Activated naive CD4-positive, alpha-beta T cell treated with anti-CD3 and anti-CD28 coated beads, Interleukin-2, amount 50 U/mL, for 24 hours (primary cell): ENCODE data around the gene YTHDF1.
A peak's percentile ranks its signal among the peaks of the same experiment; 100 is the strongest.

Experiments
- H3K27ac Mint-ChIP-seq: one replicate; pipeline ENCODE4 v1.8.0; 2021; ENCODE audit warnings: mild to moderate bottlenecking, mixed read lengths
- H3K27me3 Mint-ChIP-seq: one replicate; pipeline ENCODE4 v1.8.0; 2021; ENCODE audit warnings: mixed read lengths
- H3K36me3 Mint-ChIP-seq: one replicate; pipeline ENCODE4 v1.8.0; 2021; ENCODE audit warnings: mixed read lengths
- H3K4me1 Mint-ChIP-seq: one replicate; pipeline ENCODE4 v1.8.0; 2021; ENCODE audit warnings: mixed read lengths
- H3K4me3 Mint-ChIP-seq: one replicate; pipeline ENCODE4 v1.8.0; 2021; ENCODE audit warnings: mild to moderate bottlenecking, mixed read lengths
- H3K9me3 Mint-ChIP-seq: one replicate; pipeline ENCODE4 v1.8.0; 2021; ENCODE audit warnings: mixed read lengths

The YTHDF1 gene

GRCh38 chr20:63216041-63216848, at the start of gene YTHDF1:
TSS of gene YTHDF1 (minus strand) at chr20:63216131. CDS start at chr20:63215892, 239 bp downstream.
- Mint-ChIP-seq H3K36me3 (peaks cover 17% of the 10 kb centered on the region), H3K4me3 (peak within 1 kb of the TSS; percentile 95), H3K27me3 (no peaks in the 10 kb centered on the region), H3K27ac (peak within 1 kb of the TSS; percentile 92), H3K9me3 (no peaks in the 10 kb centered on the region), H3K4me1 (peaks cover 45% of the 10 kb centered on the region)

GRCh38 chr20:63264519-63264918, 48.6 kb upstream of the YTHDF1 start:
- Mint-ChIP-seq H3K4me1 (no peaks in the 10 kb centered on the region), H3K4me3 (no peak overlapping the region), H3K27me3 (peaks cover 7% of the 10 kb centered on the region), H3K9me3 (no peaks in the 10 kb centered on the region), H3K27ac (no peak overlapping the region), H3K36me3 (no peaks in the 10 kb centered on the region)

GRCh38 chr20:63264000-63264399, 48.1 kb upstream of the YTHDF1 start:
- Mint-ChIP-seq H3K9me3 (no peaks in the 10 kb centered on the region), H3K36me3 (no peaks in the 10 kb centered on the region), H3K4me3 (no peak overlapping the region), H3K27ac (no peak overlapping the region), H3K27me3 (peaks cover 7% of the 10 kb centered on the region), H3K4me1 (no peaks in the 10 kb centered on the region)

- no peaks in the 10 kb centered on the region for H3K9me3 Mint-ChIP-seq
- no peaks in the 10 kb centered on the region for H3K36me3 Mint-ChIP-seq
- H3K4me1 Mint-ChIP-seq, result no peaks in the 10 kb centered on the region
- no peak overlapping the region for H3K4me3 Mint-ChIP-seq
- no peak overlapping the region for H3K27ac Mint-ChIP-seq
- peaks cover 9% of the 10 kb centered on the region for H3K27me3 Mint-ChIP-seq
These were observed 46.9 kb upstream of the YTHDF1 start for GRCh38 chr20:63262836-63263235.

GRCh38 chr20:63261795-63262528, 46.0 kb upstream of the YTHDF1 start:
- Mint-ChIP-seq H3K27ac (no peak overlapping the region), H3K4me3 (no peak overlapping the region), H3K27me3 (peaks cover 10% of the 10 kb centered on the region), H3K9me3 (no peaks in the 10 kb centered on the region), H3K4me1 (no peaks in the 10 kb centered on the region), H3K36me3 (no peaks in the 10 kb centered on the region)

GRCh38 chr20:63261060-63261794, 45.3 kb upstream of the YTHDF1 start:
- no peaks in the 10 kb centered on the region for H3K36me3 Mint-ChIP-seq
- no peaks in the 10 kb centered on the region for H3K9me3 Mint-ChIP-seq
- H3K4me1 Mint-ChIP-seq, result no peaks in the 10 kb centered on the region
- H3K27ac Mint-ChIP-seq, result no peak overlapping the region
- peaks cover 12% of the 10 kb centered on the region for H3K27me3 Mint-ChIP-seq
- H3K4me3 Mint-ChIP-seq, result no peak overlapping the region

- Mint-ChIP-seq H3K27ac (no peak overlapping the region), H3K4me3 (no peak overlapping the region), H3K27me3 (peaks cover 14% of the 10 kb centered on the region), H3K4me1 (no peaks in the 10 kb centered on the region), H3K36me3 (no peaks in the 10 kb centered on the region), H3K9me3 (no peaks in the 10 kb centered on the region)
These were observed 44.6 kb upstream of the YTHDF1 start for GRCh38 chr20:63260521-63260920.

- Mint-ChIP-seq H3K27me3 (peaks cover 19% of the 10 kb centered on the region), H3K4me1 (no peaks in the 10 kb centered on the region), H3K4me3 (no peak overlapping the region), H3K27ac (no peak overlapping the region), H3K9me3 (no peaks in the 10 kb centered on the region), H3K36me3 (no peaks in the 10 kb centered on the region)
These were observed 44.0 kb upstream of the YTHDF1 start for GRCh38 chr20:63259734-63260460.

GRCh38 chr20:63258781-63259180, 42.9 kb upstream of the YTHDF1 start:
- H3K27me3 Mint-ChIP-seq, result peaks cover 19% of the 10 kb centered on the region
- no peaks in the 10 kb centered on the region for H3K36me3 Mint-ChIP-seq
- H3K9me3 Mint-ChIP-seq, result no peaks in the 10 kb centered on the region
- H3K27ac Mint-ChIP-seq, result no peak overlapping the region
- no peaks in the 10 kb centered on the region for H3K4me1 Mint-ChIP-seq
- H3K4me3 Mint-ChIP-seq, result no peak overlapping the region

- H3K4me1 Mint-ChIP-seq, result peaks cover 6% of the 10 kb centered on the region
- no peaks in the 10 kb centered on the region for H3K36me3 Mint-ChIP-seq
- no peaks in the 10 kb centered on the region for H3K9me3 Mint-ChIP-seq
- H3K27me3 Mint-ChIP-seq, result peaks cover 22% of the 10 kb centered on the region
- no peak overlapping the region for H3K4me3 Mint-ChIP-seq
- H3K27ac Mint-ChIP-seq, result no peak overlapping the region
These were observed 41.7 kb upstream of the YTHDF1 start for GRCh38 chr20:63257629-63258028.

- Mint-ChIP-seq H3K27me3 (peaks cover 21% of the 10 kb centered on the region), H3K36me3 (no peaks in the 10 kb centered on the region), H3K9me3 (no peaks in the 10 kb centered on the region), H3K4me3 (no peak overlapping the region), H3K27ac (no peak overlapping the region), H3K4me1 (peaks cover 7% of the 10 kb centered on the region)
These were observed 41.0 kb upstream of the YTHDF1 start for GRCh38 chr20:63256954-63257353.

GRCh38 chr20:63255931-63256704, 40.2 kb upstream of the YTHDF1 start:
- no peak overlapping the region for H3K4me3 Mint-ChIP-seq
- no peak overlapping the region for H3K27ac Mint-ChIP-seq
- peaks cover 19% of the 10 kb centered on the region for H3K27me3 Mint-ChIP-seq
- H3K4me1 Mint-ChIP-seq, result peaks cover 7% of the 10 kb centered on the region
- H3K9me3 Mint-ChIP-seq, result no peaks in the 10 kb centered on the region
- H3K36me3 Mint-ChIP-seq, result no peaks in the 10 kb centered on the region

- H3K36me3 Mint-ChIP-seq, result no peaks in the 10 kb centered on the region
- H3K4me1 Mint-ChIP-seq, result peaks cover 7% of the 10 kb centered on the region
- no peaks in the 10 kb centered on the region for H3K9me3 Mint-ChIP-seq
- no peak overlapping the region for H3K27ac Mint-ChIP-seq
- peaks cover 19% of the 10 kb centered on the region for H3K27me3 Mint-ChIP-seq
- H3K4me3 Mint-ChIP-seq, result peak overlapping the region; percentile 65
These were observed 38.9 kb upstream of the YTHDF1 start for GRCh38 chr20:63254606-63255384.

GRCh38 chr20:63254232-63254605, 38.3 kb upstream of the YTHDF1 start, which contains the start of gene NKAIN4:
TSS of gene NKAIN4 (minus strand) at chr20:63254463. CDS start at chr20:63254450, 13 bp downstream.
- peaks cover 22% of the 10 kb centered on the region for H3K27me3 Mint-ChIP-seq
- no peaks in the 10 kb centered on the region for H3K9me3 Mint-ChIP-seq
- peaks cover 7% of the 10 kb centered on the region for H3K4me1 Mint-ChIP-seq
- no peaks in the 10 kb centered on the region for H3K36me3 Mint-ChIP-seq
- H3K4me3 Mint-ChIP-seq, result peak within 1 kb of the TSS; percentile 65
- no peak within 1 kb of the TSS for H3K27ac Mint-ChIP-seq
